DMS114 treated with DMSO at 0.1 percent for 48 hours (cell line): ENCODE results near the gene KCNJ16.

Experiments used
- DNase-seq: peaks from one replicate; lab custom pipeline; 2025; ENCODE audit not compliant: unreplicated experiment; lab: John Stamatoyannopoulos, UW

Gene KCNJ16

GRCh38 chr17:70124723-70125122, 49.7 kb downstream of the KCNJ16 start:
- no peak for DNase-seq

- DNase-seq = no peak
Measured at GRCh38 chr17:70127221-70127873, 52.3 kb downstream of the KCNJ16 start.

GRCh38 chr17:70128727-70129238, 53.8 kb downstream of the KCNJ16 start:
- no peak for DNase-seq

GRCh38 chr17:70130289-70130688, 55.3 kb downstream of the KCNJ16 start:
- DNase-seq = no peak

- no peak for DNase-seq
Measured at GRCh38 chr17:70132505-70132904, 57.5 kb downstream of the KCNJ16 start.

- DNase-seq = no peak
Measured at GRCh38 chr17:70134042-70134441, 59.0 kb downstream of the KCNJ16 start.

- DNase-seq = no peak
Measured at GRCh38 chr17:70134777-70135176, 59.8 kb downstream of the KCNJ16 start.

GRCh38 chr17:70136131-70136530, 61.1 kb downstream of the KCNJ16 start:
- no peak for DNase-seq

GRCh38 chr17:70137451-70138230, 62.6 kb downstream of the KCNJ16 start:
- no peak for DNase-seq

GRCh38 chr17:70138291-70138865, 63.4 kb downstream of the KCNJ16 start:
- no peak for DNase-seq

GRCh38 chr17:70139449-70139993, 64.5 kb downstream of the KCNJ16 start:
- no peak for DNase-seq

- peak; percentile 17 for DNase-seq
Measured at GRCh38 chr17:70144260-70144846, 69.3 kb downstream of the KCNJ16 start.

GRCh38 chr17:70153210-70153609, 78.2 kb downstream of the KCNJ16 start:
- DNase-seq = no peak

GRCh38 chr17:70157151-70157550, 82.1 kb downstream of the KCNJ16 start:
- no peak for DNase-seq

- DNase-seq = no peak
Measured at GRCh38 chr17:70158180-70158579, 83.2 kb downstream of the KCNJ16 start.

GRCh38 chr17:70158591-70158990, 83.6 kb downstream of the KCNJ16 start:
- DNase-seq = no peak

- no peak for DNase-seq
Measured at GRCh38 chr17:70159980-70160379, 85.0 kb downstream of the KCNJ16 start.

GRCh38 chr17:70161519-70161918, 86.5 kb downstream of the KCNJ16 start:
- DNase-seq = no peak

GRCh38 chr17:70165383-70165782, 90.4 kb downstream of the KCNJ16 start:
- DNase-seq = no peak

- no peak for DNase-seq
Measured at GRCh38 chr17:70166615-70167014, 91.6 kb downstream of the KCNJ16 start.
